Calu3 (cell line): ENCODE data around the gene VWA8. TPM values are rescaled to one million over a fixed set of nuclear protein-coding genes. Genes with fewer than 3 reads are reported as not detected.

ENCODE experiments used
- BruUV-seq: library from RNA; stranded (reverse); fragments of 400-500 nt; replicated peaks from 2 replicates; lab custom pipeline; 2021; lab: Mats Ljungman, UMichigan
- CTCF ChIA-PET: fragments of 300-600 bp; sonication (Branson Sonifier 250); formaldehyde crosslinking; loops from one replicate; lab custom pipeline; 2022; ENCODE audit warnings: antibody characterized with exemption; lab: Charles Lee
- DNase-seq: peaks from one replicate; pipeline ENCODE4 v3.0.0; 2022
- H3K27ac Mint-ChIP-seq: one replicate; pipeline ENCODE4 v1.8.0; 2022; ENCODE audit warnings: mixed read lengths; ENCODE audit not compliant: unreplicated experiment
- H3K27me3 Mint-ChIP-seq: one replicate; pipeline ENCODE4 v1.8.0; 2022; ENCODE audit warnings: mixed read lengths; ENCODE audit not compliant: unreplicated experiment
- H3K36me3 Mint-ChIP-seq: one replicate; pipeline ENCODE4 v1.8.0; 2022; ENCODE audit warnings: mild to moderate bottlenecking, moderate library complexity, mixed read lengths; ENCODE audit not compliant: insufficient read depth, unreplicated experiment
- H3K4me1 Mint-ChIP-seq: one replicate; pipeline ENCODE4 v1.8.0; 2022; ENCODE audit warnings: mild to moderate bottlenecking, low read depth, mixed read lengths; ENCODE audit not compliant: unreplicated experiment
- H3K4me3 Mint-ChIP-seq: one replicate; pipeline ENCODE4 v1.8.0; 2022; ENCODE audit warnings: mild to moderate bottlenecking, low read depth, moderate library complexity, mixed read lengths; ENCODE audit not compliant: unreplicated experiment
- H3K9me3 Mint-ChIP-seq: one replicate; pipeline ENCODE4 v1.8.0; 2022; ENCODE audit warnings: low read depth, mixed read lengths; ENCODE audit not compliant: unreplicated experiment
- CTCF ChIP-seq: fragments of 200-600 bp; IDR thresholded peaks from one replicate; pipeline ENCODE4 v1.8.0; 2022; ENCODE audit warnings: antibody characterized with exemption; ENCODE audit not compliant: unreplicated experiment
- intact Hi-C: fragments of 100-400 bp; cut with micrococcal nuclease; formaldehyde crosslinking; loops from one replicate; pipeline ENCODE4 v1.10.0; 2022; ENCODE audit not compliant: unreplicated experiment
- total RNA-seq: library from RNA; stranded (reverse); gene quantifications from 2 replicates; pipeline ENCODE4 v1.2.3, GENCODE V29; 2022

Gene VWA8
- total RNA-seq, 1 experiment from 2014 or later, result 15.2 TPM

GRCh38 chr13:41782086-41782485 lies 178.8 kb downstream of the VWA8 start:
- CTCF ChIA-PET, result interaction anchor here (0.7 kb wide), 1 partner anchor 83 kb away, joined by 3 read pairs; no protein-coding TSS in a partner anchor
- TF ChIP-seq CTCF, result no peak
- DNase-seq, result no peak
- BruUV-seq, result no TSS peak
- Mint-ChIP-seq H3K27me3 (no peaks in the 10 kb centered on the region), H3K9me3 (no peaks in the 10 kb centered on the region), H3K4me3 (no peak overlapping the region), H3K36me3 (no peaks in the 10 kb centered on the region), H3K4me1 (no peaks in the 10 kb centered on the region), H3K27ac (no peak overlapping the region)
- intact Hi-C loops, result no loop called here

- H3K27me3 Mint-ChIP-seq, result no peaks in the 10 kb centered on the region
- H3K4me1 Mint-ChIP-seq, result no peaks in the 10 kb centered on the region
- TF ChIP-seq CTCF, result no peak
- CTCF ChIA-PET, result interaction anchor here (1.5 kb wide), 1 partner anchor 9 kb away, joined by 3 read pairs; no protein-coding TSS in a partner anchor
- BruUV-seq, result no TSS peak
- no peaks in the 10 kb centered on the region for H3K9me3 Mint-ChIP-seq
- H3K4me3 Mint-ChIP-seq, result no peak overlapping the region
- no peak for DNase-seq
- no peak overlapping the region for H3K27ac Mint-ChIP-seq
- no peaks in the 10 kb centered on the region for H3K36me3 Mint-ChIP-seq
- intact Hi-C loops, result no loop called here
These were observed 179.9 kb downstream of the VWA8 start for GRCh38 chr13:41780715-41781706.

- Mint-ChIP-seq H3K27ac (no peak overlapping the region), H3K4me3 (no peak overlapping the region), H3K36me3 (no peaks in the 10 kb centered on the region), H3K27me3 (no peaks in the 10 kb centered on the region), H3K9me3 (no peaks in the 10 kb centered on the region), H3K4me1 (no peaks in the 10 kb centered on the region)
- no peak for DNase-seq
- CTCF ChIA-PET, result no interaction called here
- TF ChIP-seq CTCF, result no peak
- intact Hi-C loops, result no loop called here
- no TSS peak for BruUV-seq
These were observed 185.7 kb downstream of the VWA8 start for GRCh38 chr13:41775251-41775650.

GRCh38 chr13:41774605-41775218 lies 186.2 kb downstream of the VWA8 start:
- BruUV-seq, result no TSS peak
- no peaks in the 10 kb centered on the region for H3K27me3 Mint-ChIP-seq
- H3K9me3 Mint-ChIP-seq, result no peaks in the 10 kb centered on the region
- no peak for TF ChIP-seq CTCF
- intact Hi-C loops, result no loop called here
- CTCF ChIA-PET, result no interaction called here
- H3K27ac Mint-ChIP-seq, result no peak overlapping the region
- H3K4me1 Mint-ChIP-seq, result no peaks in the 10 kb centered on the region
- no peak for DNase-seq
- no peaks in the 10 kb centered on the region for H3K36me3 Mint-ChIP-seq
- no peak overlapping the region for H3K4me3 Mint-ChIP-seq
